Measurements from ENCODE around the gene PHTF1. TPM values are rescaled to one million over a fixed set of nuclear protein-coding genes. Genes with fewer than 3 reads are reported as not detected.
A peak's percentile ranks its signal among the peaks of the same experiment; 100 is the strongest.

PHTF1 gene
- total RNA-seq, 1 experiment from 2014 or later = 27.3 TPM

DNA sequence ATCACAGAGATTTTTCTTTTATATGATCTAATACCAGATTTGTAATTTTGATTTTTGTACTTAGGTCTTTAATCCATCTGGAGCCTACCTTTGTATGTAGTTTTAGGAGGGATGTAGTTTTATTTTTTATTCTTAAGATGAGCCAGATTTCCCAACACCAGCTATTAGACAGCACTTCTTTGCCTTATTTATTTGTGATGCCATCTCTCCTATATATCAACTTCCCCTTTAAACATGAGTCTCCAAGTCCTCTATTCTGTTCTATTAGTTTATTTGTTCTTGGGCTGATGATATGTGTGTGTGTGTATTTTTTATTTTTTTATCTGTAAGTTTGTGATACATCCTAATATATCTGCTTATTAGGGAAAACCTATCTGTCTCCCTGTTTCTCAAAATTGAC lies 94.2 kb downstream of the PHTF1 start:
- Histone ChIP-seq H2AFZ (ENCODE audit: low read length) (no peak overlapping the region), H3K9me2 (replicated peaks; ENCODE audit: low read length) (no peaks in the 10 kb centered on the region), H3K9ac (ENCODE audit: low read length) (no peak overlapping the region), H3K4me2 (ENCODE audit: low read length) (no peak overlapping the region), H3F3A (ENCODE audit: low read length, unreplicated experiment) (no peaks in the 10 kb centered on the region), H3K9me3 (ENCODE audit: low read length) (no peaks in the 10 kb centered on the region), H3K27ac (ENCODE audit: low read length) (no peak overlapping the region), H3K4me1 (ENCODE audit: insufficient read depth, low read length) (peaks cover 31% of the 10 kb centered on the region), H3K4me3 (ENCODE audit: low read length) (no peak overlapping the region), H3K36me3 (ENCODE audit: low read depth, low read length) (no peaks in the 10 kb centered on the region), H3K27me3 (ENCODE audit: low read length) (no peaks in the 10 kb centered on the region), H3K79me2 (ENCODE audit: low read length) (no peaks in the 10 kb centered on the region), H4K20me1 (ENCODE audit: low read length) (no peaks in the 10 kb centered on the region)
- TF ChIP-seq, protein P1, sequence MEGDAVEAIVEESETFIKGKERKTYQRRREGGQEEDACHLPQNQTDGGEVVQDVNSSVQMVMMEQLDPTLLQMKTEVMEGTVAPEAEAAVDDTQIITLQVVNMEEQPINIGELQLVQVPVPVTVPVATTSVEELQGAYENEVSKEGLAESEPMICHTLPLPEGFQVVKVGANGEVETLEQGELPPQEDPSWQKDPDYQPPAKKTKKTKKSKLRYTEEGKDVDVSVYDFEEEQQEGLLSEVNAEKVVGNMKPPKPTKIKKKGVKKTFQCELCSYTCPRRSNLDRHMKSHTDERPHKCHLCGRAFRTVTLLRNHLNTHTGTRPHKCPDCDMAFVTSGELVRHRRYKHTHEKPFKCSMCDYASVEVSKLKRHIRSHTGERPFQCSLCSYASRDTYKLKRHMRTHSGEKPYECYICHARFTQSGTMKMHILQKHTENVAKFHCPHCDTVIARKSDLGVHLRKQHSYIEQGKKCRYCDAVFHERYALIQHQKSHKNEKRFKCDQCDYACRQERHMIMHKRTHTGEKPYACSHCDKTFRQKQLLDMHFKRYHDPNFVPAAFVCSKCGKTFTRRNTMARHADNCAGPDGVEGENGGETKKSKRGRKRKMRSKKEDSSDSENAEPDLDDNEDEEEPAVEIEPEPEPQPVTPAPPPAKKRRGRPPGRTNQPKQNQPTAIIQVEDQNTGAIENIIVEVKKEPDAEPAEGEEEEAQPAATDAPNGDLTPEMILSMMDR (conservative IDR thresholded peaks at IDR 0.05; ENCODE audit: low read depth, low read length) = no peak
- BruUV-seq (replicated peaks) = no TSS peak
- ATAC-seq = no peak
- ChIA-PET POLR2A (ENCODE audit: unreplicated experiment) (no interaction called here), CTCF (no interaction called here)
- intact Hi-C loops (cut with micrococcal nuclease) = no loop called here
- DNase-seq = no peak

DNA sequence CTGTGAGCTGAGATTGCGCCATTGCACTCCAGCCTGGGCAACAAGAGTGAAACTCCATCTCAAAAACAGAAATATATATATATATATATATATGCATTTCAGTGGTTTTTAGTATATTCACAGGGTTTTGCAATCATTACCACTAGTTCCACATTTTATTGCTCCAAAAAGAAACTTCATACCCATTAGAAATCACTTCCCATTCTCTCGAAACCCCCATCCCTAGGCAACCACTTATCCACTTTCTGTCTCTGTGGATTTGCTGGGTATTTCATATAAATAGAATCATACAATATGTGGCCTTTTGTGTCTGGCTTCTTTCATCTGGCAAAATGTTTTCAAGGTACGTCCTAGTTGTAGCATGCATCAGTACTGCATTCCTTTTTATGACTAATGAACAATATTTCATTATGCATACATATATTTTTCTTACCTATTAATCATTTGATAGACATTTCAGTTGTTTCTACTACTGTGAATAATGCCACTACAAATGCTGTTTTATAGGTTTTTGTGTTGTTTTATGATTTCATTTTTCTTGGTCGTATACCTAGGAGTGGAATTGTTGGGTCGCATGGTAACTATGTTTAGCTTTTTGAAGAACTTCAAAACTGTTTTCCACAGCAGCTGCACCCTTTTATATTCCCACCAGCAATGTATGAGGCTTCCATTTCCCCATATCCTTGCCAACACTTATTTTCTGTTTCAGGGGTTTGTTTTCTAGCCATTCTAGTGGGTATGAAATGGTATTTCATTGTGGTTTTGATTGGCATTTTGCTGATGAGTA lies 95.9 kb downstream of the PHTF1 start:
- H3K27me3 ChIP-seq (ENCODE audit: low read length) = no peaks in the 10 kb centered on the region
- H3K4me2 ChIP-seq (ENCODE audit: low read length) = peak overlapping the region; percentile 65
- H4K20me1 ChIP-seq (ENCODE audit: low read length) = no peaks in the 10 kb centered on the region
- TF ChIP-seq, protein P1 (conservative IDR thresholded peaks at IDR 0.05; ENCODE audit: low read depth, low read length) = no peak
- TF ChIP-seq EZH2phosphoT487 (IDR thresholded peaks at IDR 0.05; ENCODE audit: borderline replicate concordance, low read length) = no peak
- no peak for TF ChIP-seq EZH2 (IDR thresholded peaks at IDR 0.05; ENCODE audit: low read length, unreplicated experiment)
- intact Hi-C loops (cut with micrococcal nuclease) = loop anchor here (1.0 to 5.0 kb wide), 3 partner anchors 11 to 131 kb away; no protein-coding TSS in a partner anchor
- H3K9ac ChIP-seq (ENCODE audit: low read length) = no peak overlapping the region
- ChIA-PET POLR2A (ENCODE audit: unreplicated experiment) (no interaction called here), CTCF (no interaction called here)
- peak overlapping the region; percentile 84 for H3K27ac ChIP-seq (ENCODE audit: low read length)
- no peaks in the 10 kb centered on the region for H3K9me2 ChIP-seq (replicated peaks; ENCODE audit: low read length)
- no TSS peak for BruUV-seq (replicated peaks)
- no peak overlapping the region for H2AFZ ChIP-seq (ENCODE audit: low read length)
- no peaks in the 10 kb centered on the region for H3K36me3 ChIP-seq (ENCODE audit: low read depth, low read length)
- H3K9me3 ChIP-seq (ENCODE audit: low read length) = no peaks in the 10 kb centered on the region
- H3F3A ChIP-seq (ENCODE audit: low read length, unreplicated experiment) = no peaks in the 10 kb centered on the region
- no peaks in the 10 kb centered on the region for H3K79me2 ChIP-seq (ENCODE audit: low read length)
- H3K4me1 ChIP-seq (ENCODE audit: insufficient read depth, low read length) = peaks cover 43% of the 10 kb centered on the region
- H3K4me3 ChIP-seq (ENCODE audit: low read length) = peak overlapping the region; percentile 12; the same call in 1 of the 2 replicates
- peak; percentile 75 for DNase-seq
- peak; percentile 88 for ATAC-seq

DNA sequence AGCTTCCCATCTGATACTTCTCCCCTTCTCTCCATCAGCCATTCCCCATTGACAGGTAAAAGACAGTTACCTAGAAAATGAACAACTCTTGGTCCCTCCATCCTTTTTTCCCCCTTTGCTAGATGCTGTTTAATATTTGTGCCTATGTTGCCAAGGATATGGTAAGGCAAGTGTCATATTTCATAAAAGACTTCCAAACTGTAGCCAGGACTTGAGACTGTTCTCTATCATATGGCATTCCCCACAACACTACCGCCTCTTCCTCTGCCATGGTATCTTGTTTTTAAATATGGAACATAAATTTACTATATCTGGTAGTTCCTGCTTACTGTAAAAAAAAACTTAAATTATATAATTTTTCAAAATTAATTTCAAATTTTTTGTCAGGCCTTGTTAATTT lies 97.2 kb downstream of the PHTF1 start:
- intact Hi-C loops (cut with micrococcal nuclease) = loop anchor here (5.0 kb wide), 2 partner anchors 110 to 130 kb away; no protein-coding TSS in a partner anchor
- BruUV-seq (replicated peaks) = no TSS peak

More for the DNA sequence above, 97.2 kb downstream of the PHTF1 start:
- ATAC-seq (no peak), DNase-seq (peak; percentile 15)
- H3F3A ChIP-seq (ENCODE audit: low read length, unreplicated experiment) = no peaks in the 10 kb centered on the region
- no peak overlapping the region for H3K9ac ChIP-seq (ENCODE audit: low read length)
- H3K4me3 ChIP-seq (ENCODE audit: low read length) = no peak overlapping the region
- no peaks in the 10 kb centered on the region for H3K36me3 ChIP-seq (ENCODE audit: low read depth, low read length)
- H2AFZ ChIP-seq (ENCODE audit: low read length) = no peak overlapping the region
- POLR2A ChIA-PET (ENCODE audit: unreplicated experiment) = no interaction called here
- H3K4me1 ChIP-seq (ENCODE audit: insufficient read depth, low read length) = peaks cover 43% of the 10 kb centered on the region
- no peak overlapping the region for H3K4me2 ChIP-seq (ENCODE audit: low read length)
- no peaks in the 10 kb centered on the region for H4K20me1 ChIP-seq (ENCODE audit: low read length)
- no peaks in the 10 kb centered on the region for H3K79me2 ChIP-seq (ENCODE audit: low read length)
- no peaks in the 10 kb centered on the region for H3K9me2 ChIP-seq (replicated peaks; ENCODE audit: low read length)
- no peaks in the 10 kb centered on the region for H3K9me3 ChIP-seq (ENCODE audit: low read length)
- no peaks in the 10 kb centered on the region for H3K27me3 ChIP-seq (ENCODE audit: low read length)
- TF ChIP-seq EZH2 (IDR thresholded peaks at IDR 0.05; ENCODE audit: low read length, unreplicated experiment) (no peak), EZH2phosphoT487 (IDR thresholded peaks at IDR 0.05; ENCODE audit: borderline replicate concordance, low read length) (no peak)
- TF ChIP-seq, protein P1 (conservative IDR thresholded peaks at IDR 0.05; ENCODE audit: low read depth, low read length) = no peak
- CTCF ChIA-PET = no interaction called here
- 0 out of 2 replicates have a peak overlapping the region, but pooled peaks have one; percentile 3 for H3K27ac ChIP-seq (ENCODE audit: low read length)

All from PC-3 (cell line).